ENCODE data around the gene RELT.

Gene RELT

GRCh38 chr11:73348838-73349237 lies 27.4 kb upstream of the RELT start:
- no peak for DNase-seq

GRCh38 chr11:73349633-73350032 lies 26.6 kb upstream of the RELT start:
- no peak for DNase-seq

GRCh38 chr11:73350908-73351636 lies 25.1 kb upstream of the RELT start:
- DNase-seq: peak; percentile 28

GRCh38 chr11:73353422-73353821 lies 22.8 kb upstream of the RELT start:
- no peak for DNase-seq

GRCh38 chr11:73355109-73355508 lies 21.1 kb upstream of the RELT start:
- no peak for DNase-seq

GRCh38 chr11:73356979-73357860 lies 19.0 kb upstream of the RELT start:
- no peak for DNase-seq

- DNase-seq: no peak
These were observed 18.1 kb upstream of the RELT start for GRCh38 chr11:73358071-73358470.

DNA sequence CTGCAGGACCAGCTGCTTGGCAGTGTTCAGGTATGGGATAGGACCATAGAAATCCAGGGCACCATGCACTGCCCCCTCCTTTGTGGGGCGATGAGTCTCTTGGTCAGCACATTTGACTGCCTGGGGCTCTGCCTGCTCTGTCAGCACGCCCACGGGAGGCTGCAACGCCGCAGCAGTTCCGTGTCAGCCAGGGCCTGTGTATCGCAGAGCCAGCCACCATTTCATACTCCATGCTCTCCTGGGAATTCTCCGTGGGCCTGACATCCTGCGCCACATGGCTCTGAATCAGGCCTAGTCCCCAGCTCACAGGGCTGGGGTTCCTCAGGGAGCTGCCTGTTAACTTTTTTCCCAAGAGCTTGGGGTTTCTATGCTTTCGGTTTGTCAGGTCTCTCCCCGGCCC lies 16.9 kb upstream of the RELT start:
- DNase-seq: no peak

DNA sequence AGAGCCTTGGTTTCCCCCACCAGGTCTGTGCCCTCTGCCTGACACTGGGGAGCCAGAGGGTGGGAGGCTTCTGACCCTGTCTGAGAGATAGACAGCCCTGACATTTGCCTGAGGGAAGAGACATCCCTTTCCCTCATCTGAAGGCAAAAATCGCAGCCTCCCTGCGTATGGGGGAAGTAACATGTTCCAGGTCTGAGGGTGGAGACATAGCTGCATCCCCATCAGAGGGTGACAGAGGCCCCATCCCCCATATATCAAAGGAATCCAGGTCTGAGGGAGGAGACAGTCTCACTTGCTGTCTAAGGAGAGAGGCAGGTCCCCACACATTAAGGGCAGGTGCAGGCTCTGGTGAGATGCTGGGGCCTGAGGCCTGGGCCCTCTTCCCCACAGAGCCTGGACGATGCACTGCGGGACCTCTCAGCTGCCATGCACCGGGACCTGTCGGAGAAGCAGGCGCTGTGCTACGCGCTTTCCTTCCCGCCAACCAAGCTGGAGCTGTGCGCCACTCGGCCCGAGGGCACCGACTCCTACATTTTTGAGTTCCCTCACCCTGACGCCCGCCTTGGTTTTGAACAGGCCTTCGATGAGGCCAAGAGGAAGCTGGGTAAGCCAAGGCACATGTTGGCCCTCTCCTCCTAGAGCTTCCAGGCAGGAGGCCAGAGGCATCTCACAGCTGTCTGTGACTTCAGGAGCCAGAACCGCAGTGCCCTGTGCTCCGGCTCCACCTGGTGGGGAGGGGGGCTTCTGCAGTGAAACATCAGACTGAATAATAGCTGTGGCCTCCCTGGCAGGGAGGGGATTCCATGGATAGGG lies 16.1 kb upstream of the RELT start:
- DNase-seq: peak; percentile 38

GRCh38 chr11:73360743-73361369 lies 15.3 kb upstream of the RELT start:
- no peak for DNase-seq

- no peak for DNase-seq
These were observed 14.0 kb upstream of the RELT start for GRCh38 chr11:73361953-73362776.

DNA sequence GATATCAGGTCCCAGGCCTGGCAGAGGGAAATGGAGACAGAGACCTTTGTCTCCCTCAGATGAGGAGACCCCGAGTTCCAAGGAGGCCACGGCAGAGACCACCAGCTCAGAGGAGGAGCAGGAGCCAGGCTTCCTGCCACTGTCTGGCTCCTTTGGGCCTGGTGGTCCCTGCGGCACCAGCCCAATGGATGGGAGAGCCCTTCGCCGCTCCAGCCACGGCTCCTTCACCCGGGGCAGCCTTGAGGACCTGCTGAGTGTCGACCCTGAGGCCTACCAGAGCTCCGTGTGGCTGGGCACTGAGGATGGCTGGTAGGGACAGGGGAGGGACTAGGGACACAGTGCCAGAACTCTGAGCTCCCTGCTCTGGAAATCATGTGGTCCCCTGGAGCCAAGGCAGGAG lies 13.1 kb upstream of the RELT start:
- no peak for DNase-seq

DNA sequence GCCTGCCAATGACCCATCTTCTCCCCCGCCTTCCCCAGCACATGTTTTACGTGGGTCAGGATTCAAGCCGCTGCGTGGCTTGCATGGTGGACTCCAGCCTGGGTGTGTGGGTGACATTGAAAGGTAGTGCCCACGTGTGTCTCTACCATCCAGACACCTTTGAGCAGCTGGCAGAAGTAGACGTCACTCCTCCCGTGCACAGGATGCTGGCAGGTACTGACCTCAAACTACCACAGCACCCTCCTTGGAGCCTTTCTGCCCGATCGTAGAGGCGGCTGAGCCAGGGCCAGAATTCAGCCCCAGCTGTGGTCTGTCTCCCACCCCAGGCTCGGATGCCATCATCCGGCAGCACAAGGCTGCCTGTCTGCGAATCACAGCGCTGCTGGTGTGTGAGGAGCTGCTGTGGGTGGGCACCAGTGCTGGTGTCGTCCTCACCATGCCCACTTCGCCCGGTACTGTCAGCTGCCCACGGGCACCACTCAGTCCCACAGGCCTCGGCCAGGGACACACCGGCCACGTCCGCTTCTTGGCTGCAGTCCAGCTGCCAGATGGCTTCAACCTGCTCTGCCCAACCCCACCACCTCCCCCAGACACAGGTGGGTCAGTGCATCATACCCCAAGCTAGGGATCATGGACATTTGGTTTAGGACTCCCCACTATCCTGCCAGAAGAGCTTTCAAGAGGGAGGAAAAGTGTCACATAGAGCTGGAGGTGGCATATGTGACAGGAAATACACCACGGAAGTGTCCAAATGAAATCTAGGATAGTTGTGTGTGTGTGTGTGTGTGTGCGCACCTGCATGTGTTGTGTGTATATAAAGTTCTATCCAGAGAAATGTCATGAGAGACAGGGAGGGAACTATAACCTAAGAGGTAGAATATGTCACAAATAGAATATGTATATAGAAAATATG lies 10.6 kb upstream of the RELT start:
- no peak for DNase-seq

DNA sequence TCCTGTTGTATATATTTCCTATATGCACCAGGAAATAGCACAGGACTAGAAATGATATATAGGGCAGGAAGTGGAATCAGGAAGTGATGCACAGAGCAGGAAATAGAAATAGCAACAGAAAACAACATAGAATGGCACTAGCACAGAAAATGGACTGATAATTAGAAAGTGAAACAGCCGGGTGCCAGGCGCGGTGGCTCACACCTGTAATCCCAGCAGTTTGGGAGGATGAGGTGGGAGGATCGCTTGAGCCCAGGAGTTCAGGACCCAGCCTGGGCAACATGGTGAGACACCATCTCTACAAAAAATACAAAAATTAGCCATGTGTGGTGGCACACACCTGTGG lies 10.0 kb upstream of the RELT start:
- no peak for DNase-seq

DNA sequence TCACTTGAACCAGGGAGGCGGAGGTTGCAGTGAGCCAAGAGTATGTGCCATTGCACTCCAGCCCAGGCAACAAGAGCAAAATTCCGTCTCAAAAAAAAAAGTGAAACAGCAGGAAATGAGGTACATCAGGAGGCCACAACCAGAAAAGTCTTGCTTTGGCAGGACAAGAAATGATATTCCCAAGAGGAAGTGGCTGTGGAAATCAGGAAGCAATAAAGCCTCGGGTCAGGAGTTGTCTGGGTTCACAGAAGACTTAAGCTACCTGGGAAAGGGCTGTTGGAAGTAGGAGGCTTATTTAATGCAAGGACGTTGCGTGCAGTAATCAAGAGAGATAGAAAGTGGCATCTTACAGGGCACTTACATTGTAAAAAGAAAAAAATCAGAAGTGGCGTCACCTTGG lies 9.2 kb upstream of the RELT start:
- no peak for DNase-seq

DNA sequence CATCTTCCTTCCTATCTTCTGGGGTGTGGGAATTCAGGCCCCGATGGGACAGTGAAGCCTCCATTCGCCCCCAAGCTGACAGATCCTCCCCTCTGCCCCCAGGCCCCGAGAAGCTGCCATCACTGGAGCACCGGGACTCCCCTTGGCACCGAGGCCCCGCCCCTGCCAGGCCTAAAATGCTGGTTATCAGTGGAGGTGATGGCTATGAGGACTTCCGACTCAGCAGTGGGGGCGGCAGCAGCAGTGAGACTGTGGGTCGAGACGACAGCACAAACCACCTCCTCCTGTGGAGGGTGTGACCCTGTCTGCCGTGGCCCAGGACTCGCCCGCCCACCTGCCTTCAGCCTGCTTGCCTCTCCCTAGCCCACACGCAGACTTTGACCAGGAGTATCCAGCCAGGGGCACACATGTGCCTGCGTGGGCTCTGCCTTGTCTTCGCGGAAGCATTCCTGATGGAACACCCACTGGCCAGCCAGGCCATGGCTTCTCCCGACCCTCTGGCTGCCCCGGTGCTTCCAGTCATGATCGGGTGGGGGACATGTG lies 8.6 kb upstream of the RELT start:
- DNase-seq: no peak

DNA sequence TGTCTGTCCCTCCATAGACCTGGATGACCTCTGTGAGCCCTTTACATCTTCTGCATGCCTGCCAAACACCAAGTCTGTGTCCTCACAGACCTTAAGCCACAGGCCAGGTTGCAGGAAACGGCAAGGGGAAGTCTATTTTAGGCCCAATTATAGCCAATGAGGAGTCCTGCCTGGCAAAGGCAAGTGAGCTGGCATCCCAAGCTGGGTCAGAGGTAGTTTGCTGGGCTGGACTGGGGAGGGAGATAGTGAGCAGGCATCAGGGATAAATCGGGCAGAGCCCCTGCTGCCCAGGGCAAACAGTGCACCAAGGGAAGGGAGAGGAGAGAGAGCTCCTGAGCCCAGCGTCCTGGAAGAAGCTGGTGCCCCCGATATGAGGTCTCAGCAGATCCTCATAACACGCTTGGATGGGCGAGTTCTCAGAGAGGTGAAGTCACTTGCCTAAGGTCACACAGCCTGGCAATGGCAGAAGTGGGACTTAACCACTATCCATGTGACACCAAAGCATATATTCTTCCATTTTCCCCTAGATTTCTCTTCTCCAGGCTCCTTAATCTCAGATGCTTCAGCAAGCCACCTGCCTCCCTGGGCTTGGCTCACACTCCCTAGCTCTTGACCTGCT lies 3.7 kb upstream of the RELT start:
- no peak for DNase-seq

- DNase-seq: no peak
These were observed 2.0 kb upstream of the RELT start for GRCh38 chr11:73374151-73374550.

- DNase-seq: no peak
These were observed 404 bp upstream of the RELT start for GRCh38 chr11:73375830-73376159.

All from COR-L47 (cell line).